Chondrocyte (in vitro differentiated cells): ENCODE data around the gene ENTPD6. TPM values are rescaled to one million over a fixed set of nuclear protein-coding genes. Genes with fewer than 3 reads are reported as not detected.

Experiments
- DNase-seq: peaks from one replicate; pipeline ENCODE4 v3.0.0; 2021; ENCODE audit warnings: mixed read lengths, low spot score
- H3K27ac Mint-ChIP-seq: one replicate; pipeline ENCODE4 v1.8.0; 2021; ENCODE audit warnings: mild to moderate bottlenecking, moderate library complexity, mixed read lengths; ENCODE audit not compliant: unreplicated experiment
- H3K27me3 Mint-ChIP-seq: 2 replicates; pipeline ENCODE4 v1.8.0; 2021; ENCODE audit warnings: low read depth, mixed read lengths
- H3K36me3 Mint-ChIP-seq: 2 replicates; pipeline ENCODE4 v1.8.0; 2021; ENCODE audit warnings: low read depth, mixed read lengths
- H3K4me1 Mint-ChIP-seq: 2 replicates; pipeline ENCODE4 v1.8.0; 2021; ENCODE audit warnings: low read depth, mild to moderate bottlenecking, mixed read lengths
- H3K4me3 Mint-ChIP-seq: one replicate; pipeline ENCODE4 v1.8.0; 2021; ENCODE audit warnings: mild to moderate bottlenecking, moderate library complexity, mixed read lengths; ENCODE audit not compliant: unreplicated experiment
- H3K9me3 Mint-ChIP-seq: 2 replicates; pipeline ENCODE4 v1.8.0; 2021; ENCODE audit warnings: low read depth, mixed read lengths
- CTCF ChIP-seq: fragments of 200-600 bp; sonication (generic); IDR thresholded peaks from 2 replicates; pipeline ENCODE4 v1.5.0; 2021; ENCODE audit warnings: antibody characterized with exemption, mild to moderate bottlenecking, moderate library complexity
- total RNA-seq: library from RNA; stranded (reverse); gene quantifications from 3 replicates; pipeline ENCODE4 v1.2.1, GENCODE V29; 2021

ENTPD6 gene
- total RNA-seq, 1 donor from 2014 or later: 53.5 TPM

- Mint-ChIP-seq H3K27ac (no peak overlapping the region), H3K27me3 (peaks cover 19% of the 10 kb centered on the region), H3K36me3 (peaks cover 10% of the 10 kb centered on the region), H3K9me3 (peaks cover 25% of the 10 kb centered on the region), H3K4me3 (no peak overlapping the region), H3K4me1 (no peaks in the 10 kb centered on the region)
- DNase-seq: no peak
- TF ChIP-seq CTCF: no peak
Observed at GRCh38 chr20:25188218-25188617, 7.3 kb upstream of the ENTPD6 start.

- Mint-ChIP-seq H3K9me3 (no peaks in the 10 kb centered on the region), H3K4me3 (no peak overlapping the region), H3K27ac (no peak overlapping the region), H3K27me3 (peaks cover 2% of the 10 kb centered on the region), H3K36me3 (no peaks in the 10 kb centered on the region), H3K4me1 (peaks cover under 1% of the 10 kb centered on the region)
- no peak for TF ChIP-seq CTCF
- DNase-seq: no peak
Observed at GRCh38 chr20:25191051-25191450, 4.5 kb upstream of the ENTPD6 start.

- Mint-ChIP-seq H3K36me3 (no peaks in the 10 kb centered on the region), H3K4me1 (peaks cover 7% of the 10 kb centered on the region), H3K4me3 (no peak overlapping the region), H3K27me3 (peaks cover 2% of the 10 kb centered on the region), H3K27ac (no peak overlapping the region), H3K9me3 (no peaks in the 10 kb centered on the region)
- no peak for TF ChIP-seq CTCF
- no peak for DNase-seq
Observed at GRCh38 chr20:25191689-25192088, 3.8 kb upstream of the ENTPD6 start.

GRCh38 chr20:25193843-25194242 lies 1.7 kb upstream of the ENTPD6 start:
- Mint-ChIP-seq H3K4me1 (peaks cover 27% of the 10 kb centered on the region), H3K27ac (no peak overlapping the region), H3K27me3 (no peaks in the 10 kb centered on the region), H3K9me3 (no peaks in the 10 kb centered on the region), H3K4me3 (no peak overlapping the region), H3K36me3 (no peaks in the 10 kb centered on the region)
- DNase-seq: no peak
- TF ChIP-seq CTCF: no peak

GRCh38 chr20:25194333-25194972 lies 1.1 kb upstream of the ENTPD6 start:
- DNase-seq: no peak
- TF ChIP-seq CTCF: no peak
- Mint-ChIP-seq H3K27ac (no peak overlapping the region), H3K27me3 (no peaks in the 10 kb centered on the region), H3K36me3 (no peaks in the 10 kb centered on the region), H3K9me3 (no peaks in the 10 kb centered on the region), H3K4me1 (peaks cover 33% of the 10 kb centered on the region), H3K4me3 (peak overlapping the region; percentile 95)
